Calu3 (cell line): ENCODE data around the gene AGPAT3. TPM values are rescaled to one million over a fixed set of nuclear protein-coding genes. Genes with fewer than 3 reads are reported as not detected.
A peak's percentile ranks its signal among the peaks of the same experiment; 100 is the strongest.

Experiments used
- BruUV-seq: library from RNA; stranded (reverse); fragments of 400-500 nt; replicated peaks from 2 replicates; lab custom pipeline; 2021; lab: Mats Ljungman, UMichigan
- CTCF ChIA-PET: fragments of 300-600 bp; sonication (Branson Sonifier 250); formaldehyde crosslinking; loops from one replicate; lab custom pipeline; 2022; ENCODE audit warnings: antibody characterized with exemption; lab: Charles Lee
- DNase-seq: peaks from one replicate; pipeline ENCODE4 v3.0.0; 2022
- H3K27ac Mint-ChIP-seq: one replicate; pipeline ENCODE4 v1.8.0; 2022; ENCODE audit warnings: mixed read lengths; ENCODE audit not compliant: unreplicated experiment
- H3K27me3 Mint-ChIP-seq: one replicate; pipeline ENCODE4 v1.8.0; 2022; ENCODE audit warnings: mixed read lengths; ENCODE audit not compliant: unreplicated experiment
- H3K36me3 Mint-ChIP-seq: one replicate; pipeline ENCODE4 v1.8.0; 2022; ENCODE audit warnings: mild to moderate bottlenecking, moderate library complexity, mixed read lengths; ENCODE audit not compliant: insufficient read depth, unreplicated experiment
- H3K4me1 Mint-ChIP-seq: one replicate; pipeline ENCODE4 v1.8.0; 2022; ENCODE audit warnings: mild to moderate bottlenecking, low read depth, mixed read lengths; ENCODE audit not compliant: unreplicated experiment
- H3K4me3 Mint-ChIP-seq: one replicate; pipeline ENCODE4 v1.8.0; 2022; ENCODE audit warnings: mild to moderate bottlenecking, low read depth, moderate library complexity, mixed read lengths; ENCODE audit not compliant: unreplicated experiment
- H3K9me3 Mint-ChIP-seq: one replicate; pipeline ENCODE4 v1.8.0; 2022; ENCODE audit warnings: low read depth, mixed read lengths; ENCODE audit not compliant: unreplicated experiment
- intact Hi-C: fragments of 100-400 bp; cut with micrococcal nuclease; formaldehyde crosslinking; loops from one replicate; pipeline ENCODE4 v1.10.0; 2022; ENCODE audit not compliant: unreplicated experiment
- total RNA-seq: library from RNA; stranded (reverse); gene quantifications from 2 replicates; pipeline ENCODE4 v1.2.3, GENCODE V29; 2022
- TF ChIP-seq, protein P1 (sequence below): fragments of 200-600 bp; IDR thresholded peaks from one replicate; pipeline ENCODE4 v1.8.0; 2022; ENCODE audit warnings: antibody characterized with exemption; ENCODE audit not compliant: unreplicated experiment

The AGPAT3 gene
- total RNA-seq, 1 experiment from 2014 or later = 61.2 TPM

DNA sequence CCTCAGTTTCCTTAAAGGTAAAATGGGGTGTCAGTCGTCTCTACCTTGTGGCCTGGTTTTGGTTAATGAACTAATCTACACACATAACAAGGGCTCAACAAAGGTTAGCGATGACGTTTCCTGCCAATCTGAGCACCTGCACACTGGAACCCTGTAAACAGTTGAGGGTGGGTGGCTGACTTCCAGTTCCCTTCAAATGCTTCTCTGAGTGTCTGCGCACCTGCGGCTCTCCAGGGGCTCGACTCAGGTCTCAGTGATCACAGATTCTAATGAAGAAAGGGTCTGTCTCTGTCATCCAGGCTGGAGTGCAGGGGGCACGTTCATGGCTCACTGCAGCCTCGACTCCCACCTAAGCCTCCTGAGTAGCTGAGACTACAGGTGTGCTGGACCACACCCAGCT, 3.3 kb upstream of the AGPAT3 start:
- TF ChIP-seq, protein P1, sequence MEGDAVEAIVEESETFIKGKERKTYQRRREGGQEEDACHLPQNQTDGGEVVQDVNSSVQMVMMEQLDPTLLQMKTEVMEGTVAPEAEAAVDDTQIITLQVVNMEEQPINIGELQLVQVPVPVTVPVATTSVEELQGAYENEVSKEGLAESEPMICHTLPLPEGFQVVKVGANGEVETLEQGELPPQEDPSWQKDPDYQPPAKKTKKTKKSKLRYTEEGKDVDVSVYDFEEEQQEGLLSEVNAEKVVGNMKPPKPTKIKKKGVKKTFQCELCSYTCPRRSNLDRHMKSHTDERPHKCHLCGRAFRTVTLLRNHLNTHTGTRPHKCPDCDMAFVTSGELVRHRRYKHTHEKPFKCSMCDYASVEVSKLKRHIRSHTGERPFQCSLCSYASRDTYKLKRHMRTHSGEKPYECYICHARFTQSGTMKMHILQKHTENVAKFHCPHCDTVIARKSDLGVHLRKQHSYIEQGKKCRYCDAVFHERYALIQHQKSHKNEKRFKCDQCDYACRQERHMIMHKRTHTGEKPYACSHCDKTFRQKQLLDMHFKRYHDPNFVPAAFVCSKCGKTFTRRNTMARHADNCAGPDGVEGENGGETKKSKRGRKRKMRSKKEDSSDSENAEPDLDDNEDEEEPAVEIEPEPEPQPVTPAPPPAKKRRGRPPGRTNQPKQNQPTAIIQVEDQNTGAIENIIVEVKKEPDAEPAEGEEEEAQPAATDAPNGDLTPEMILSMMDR = no peak
- CTCF ChIA-PET = no interaction called here
- no peak for DNase-seq
- Mint-ChIP-seq H3K27ac (no peak overlapping the region), H3K27me3 (no peaks in the 10 kb centered on the region), H3K9me3 (no peaks in the 10 kb centered on the region), H3K36me3 (peaks cover 15% of the 10 kb centered on the region), H3K4me3 (no peak overlapping the region), H3K4me1 (peaks cover under 1% of the 10 kb centered on the region)
- no TSS peak for BruUV-seq
- intact Hi-C loops = no loop called here

GRCh38 chr21:43864313-43864961, 586 bp upstream of the AGPAT3 start:
- BruUV-seq = no TSS peak
- DNase-seq = peak; percentile 68
- H3K27ac Mint-ChIP-seq = no peak overlapping the region
- no peaks in the 10 kb centered on the region for H3K9me3 Mint-ChIP-seq
- TF ChIP-seq, protein P1 = no peak
- H3K36me3 Mint-ChIP-seq = peaks cover 23% of the 10 kb centered on the region
- no peaks in the 10 kb centered on the region for H3K27me3 Mint-ChIP-seq
- intact Hi-C loops = no loop called here
- H3K4me3 Mint-ChIP-seq = peak overlapping the region; percentile 62
- peaks cover 27% of the 10 kb centered on the region for H3K4me1 Mint-ChIP-seq
- CTCF ChIA-PET = no interaction called here

- H3K4me3 Mint-ChIP-seq = peak overlapping the region; percentile 71
Observed at GRCh38 chr21:43865540-43866259, 677 bp downstream of the AGPAT3 start.

DNA sequence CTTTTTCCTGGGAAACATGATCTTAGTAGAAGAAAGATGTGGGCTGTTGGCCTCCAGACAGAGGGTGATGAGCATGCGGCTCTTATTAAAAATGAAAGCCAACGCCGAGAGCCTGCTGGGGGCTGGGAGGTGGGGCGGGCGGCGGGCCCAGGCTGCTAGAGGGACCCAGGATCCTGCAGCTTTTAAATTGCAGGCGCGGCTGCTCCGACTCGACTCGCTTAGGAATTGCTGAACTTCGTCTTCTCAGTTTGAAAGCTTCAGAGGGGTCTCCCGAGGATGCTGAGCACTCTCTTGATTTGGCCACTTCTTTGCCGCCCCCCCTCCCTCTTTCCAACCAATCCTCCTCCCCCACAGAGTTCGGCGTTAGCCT, 1.2 kb downstream of the AGPAT3 start:
- DNase-seq = no peak
- H3K4me3 Mint-ChIP-seq = peak overlapping the region; percentile 71
- no TSS peak for BruUV-seq
- peak overlapping the region; percentile 85 for H3K27ac Mint-ChIP-seq
- intact Hi-C loops = loop anchor here (2.0 kb wide), 1 partner anchor 73 kb away; no protein-coding TSS in a partner anchor
- no peaks in the 10 kb centered on the region for H3K9me3 Mint-ChIP-seq
- TF ChIP-seq, protein P1 = no peak
- H3K4me1 Mint-ChIP-seq = peaks cover 27% of the 10 kb centered on the region
- H3K36me3 Mint-ChIP-seq = peaks cover 23% of the 10 kb centered on the region
- CTCF ChIA-PET = interaction anchor here (0.7 kb wide), 1 partner anchor 18 kb away, joined by 4 read pairs; no protein-coding TSS in a partner anchor
- H3K27me3 Mint-ChIP-seq = no peaks in the 10 kb centered on the region

More at GRCh38 chr21:43865540-43866259, 677 bp downstream of the AGPAT3 start:
- Mint-ChIP-seq H3K27ac (peak overlapping the region; percentile 85), H3K27me3 (no peaks in the 10 kb centered on the region), H3K4me1 (peaks cover 27% of the 10 kb centered on the region), H3K9me3 (no peaks in the 10 kb centered on the region), H3K36me3 (peaks cover 23% of the 10 kb centered on the region)
- DNase-seq = peak; percentile 26
- TF ChIP-seq, protein P1 = no peak
- intact Hi-C loops = loop anchor here (2.0 kb wide), 1 partner anchor 73 kb away; no protein-coding TSS in a partner anchor
- CTCF ChIA-PET = no interaction called here
- no TSS peak for BruUV-seq
